ENCODE results near the gene CAMK1D. TPM values are rescaled to one million over a fixed set of nuclear protein-coding genes. Genes with fewer than 3 reads are reported as not detected.

The CAMK1D gene
- total RNA-seq, 1 experiment from 2014 or later: 3.9 TPM

GRCh38 chr10:12838995-12839927 is 489.9 kb downstream of the CAMK1D start:
- DNase-seq (ENCODE audit: low read depth): no peak

- no peak for DNase-seq (ENCODE audit: low read depth)
Measured at GRCh38 chr10:12839941-12840611, 490.7 kb downstream of the CAMK1D start.

- no peak for DNase-seq (ENCODE audit: low read depth)
Measured at GRCh38 chr10:12841426-12841825, 492.1 kb downstream of the CAMK1D start.

- no peak for DNase-seq (ENCODE audit: low read depth)
Measured at GRCh38 chr10:12841826-12842225, 492.5 kb downstream of the CAMK1D start.

- DNase-seq (ENCODE audit: low read depth): no peak
Measured at GRCh38 chr10:12842310-12842709, 493.0 kb downstream of the CAMK1D start.

- DNase-seq (ENCODE audit: low read depth): no peak
Measured at GRCh38 chr10:12843296-12843945, 494.1 kb downstream of the CAMK1D start.

- DNase-seq (ENCODE audit: low read depth): peak; percentile 81
Measured at GRCh38 chr10:12844811-12845483, 495.6 kb downstream of the CAMK1D start.

GRCh38 chr10:12846718-12847117 is 497.4 kb downstream of the CAMK1D start:
- no peak for DNase-seq (ENCODE audit: low read depth)

GRCh38 chr10:12847361-12847975 is 498.1 kb downstream of the CAMK1D start:
- no peak for DNase-seq (ENCODE audit: low read depth)

GRCh38 chr10:12848439-12849173 is 499.3 kb downstream of the CAMK1D start:
- DNase-seq (ENCODE audit: low read depth): no peak

- DNase-seq (ENCODE audit: low read depth): no peak
Measured at GRCh38 chr10:12849319-12850181, 500.2 kb downstream of the CAMK1D start.

- no peak for DNase-seq (ENCODE audit: low read depth)
Measured at GRCh38 chr10:12852687-12853086, 503.3 kb downstream of the CAMK1D start.

- no peak for DNase-seq (ENCODE audit: low read depth)
Measured at GRCh38 chr10:12854988-12855387, 505.6 kb downstream of the CAMK1D start.

- no peak for DNase-seq (ENCODE audit: low read depth)
Measured at GRCh38 chr10:12862459-12862858, 513.1 kb downstream of the CAMK1D start.

GRCh38 chr10:12865515-12865914 is 516.2 kb downstream of the CAMK1D start:
- peak; percentile 60 for DNase-seq (ENCODE audit: low read depth)

GRCh38 chr10:12868229-12868628 is 518.9 kb downstream of the CAMK1D start:
- no peak for DNase-seq (ENCODE audit: low read depth)

GRCh38 chr10:12869427-12869826 is 520.1 kb downstream of the CAMK1D start:
- DNase-seq (ENCODE audit: low read depth): peak; percentile 41

GRCh38 chr10:12872577-12872976 is 523.2 kb downstream of the CAMK1D start:
- DNase-seq (ENCODE audit: low read depth): no peak

- DNase-seq (ENCODE audit: low read depth): no peak
Measured at GRCh38 chr10:12873172-12873571, 523.8 kb downstream of the CAMK1D start.

All from HT1080 (cell line).